HepG2 (cell line): Measurements from ENCODE around the gene WNT2. TPM values are rescaled to one million over a fixed set of nuclear protein-coding genes. Genes with fewer than 3 reads are reported as not detected.

Experiments
- AKNA ChIP-seq: sonication (generic); formaldehyde crosslinking; IDR thresholded peaks from 2 replicates; pipeline ENCODE4 v1.4.0; 2020; ENCODE audit warnings: missing genetic modification reagents, borderline replicate concordance
- NR1H2 ChIP-seq: sonication (generic); formaldehyde crosslinking; IDR thresholded peaks from 2 replicates; pipeline ENCODE4 v1.8.1; 2022; ENCODE audit warnings: low read depth, missing genetic modification reagents, borderline replicate concordance
- SIN3B ChIP-seq: fragments of 150-350 bp; IDR thresholded peaks from 2 replicates; pipeline ENCODE4 v1.6.1; 2014; ENCODE audit warnings: low read length
- ZNF256 ChIP-seq: sonication (generic); formaldehyde crosslinking; conservative IDR thresholded peaks from 2 replicates; pipeline ENCODE4 v1.4.0; 2020; ENCODE audit warnings: missing genetic modification reagents
- polyA plus RNA-seq, 8 experiments: library from polyadenylated mRNA; depleted of rRNA in 3 of 8; stranded (reverse) in 7 of 8; unstranded in 1 of 8; fragments of >200 nt; fragmentation: Illumina TruSeq in 4 of 8; extraction: Trizol in 4 of 8; gene quantifications; 2 replicates each; pipeline versions ENCODE4 v1.2.1 to v1.2.3, GENCODE V29; 2011 to 2016; ENCODE audit warnings: low read depth in 4 of 8, missing spikeins in 1 of 8, mixed read lengths in 1 of 8; ENCODE audit not compliant: insufficient read depth in 1 of 8
- total RNA-seq, 5 experiments: library from RNA; depleted of rRNA; stranded (reverse); fragments of >200 nt; fragmentation: Illumina TruSeq; extraction: Trizol; gene quantifications; 2 replicates each; pipeline ENCODE4 v1.2.3, GENCODE V29; 2016; ENCODE audit warnings: low read depth in 1 of 5
- TF ChIP-seq, protein P1 (sequence below): sonication (generic); formaldehyde crosslinking; IDR thresholded peaks from 2 replicates; pipeline ENCODE4 v1.9.0; 2021; ENCODE audit warnings: mild to moderate bottlenecking, missing genetic modification reagents
- TF ChIP-seq, protein P2 (sequence below): sonication (generic); formaldehyde crosslinking; IDR thresholded peaks from 2 replicates; pipeline ENCODE4 v1.8.1; 2023; ENCODE audit warnings: mild to moderate bottlenecking, missing genetic modification reagents

Gene WNT2
- total and polyA plus RNA-seq, 2 of the 13 experiments (the other 11 are each of a cell fraction or from before 2014, with no cell fraction given), result not detected

- TF ChIP-seq, protein P1, sequence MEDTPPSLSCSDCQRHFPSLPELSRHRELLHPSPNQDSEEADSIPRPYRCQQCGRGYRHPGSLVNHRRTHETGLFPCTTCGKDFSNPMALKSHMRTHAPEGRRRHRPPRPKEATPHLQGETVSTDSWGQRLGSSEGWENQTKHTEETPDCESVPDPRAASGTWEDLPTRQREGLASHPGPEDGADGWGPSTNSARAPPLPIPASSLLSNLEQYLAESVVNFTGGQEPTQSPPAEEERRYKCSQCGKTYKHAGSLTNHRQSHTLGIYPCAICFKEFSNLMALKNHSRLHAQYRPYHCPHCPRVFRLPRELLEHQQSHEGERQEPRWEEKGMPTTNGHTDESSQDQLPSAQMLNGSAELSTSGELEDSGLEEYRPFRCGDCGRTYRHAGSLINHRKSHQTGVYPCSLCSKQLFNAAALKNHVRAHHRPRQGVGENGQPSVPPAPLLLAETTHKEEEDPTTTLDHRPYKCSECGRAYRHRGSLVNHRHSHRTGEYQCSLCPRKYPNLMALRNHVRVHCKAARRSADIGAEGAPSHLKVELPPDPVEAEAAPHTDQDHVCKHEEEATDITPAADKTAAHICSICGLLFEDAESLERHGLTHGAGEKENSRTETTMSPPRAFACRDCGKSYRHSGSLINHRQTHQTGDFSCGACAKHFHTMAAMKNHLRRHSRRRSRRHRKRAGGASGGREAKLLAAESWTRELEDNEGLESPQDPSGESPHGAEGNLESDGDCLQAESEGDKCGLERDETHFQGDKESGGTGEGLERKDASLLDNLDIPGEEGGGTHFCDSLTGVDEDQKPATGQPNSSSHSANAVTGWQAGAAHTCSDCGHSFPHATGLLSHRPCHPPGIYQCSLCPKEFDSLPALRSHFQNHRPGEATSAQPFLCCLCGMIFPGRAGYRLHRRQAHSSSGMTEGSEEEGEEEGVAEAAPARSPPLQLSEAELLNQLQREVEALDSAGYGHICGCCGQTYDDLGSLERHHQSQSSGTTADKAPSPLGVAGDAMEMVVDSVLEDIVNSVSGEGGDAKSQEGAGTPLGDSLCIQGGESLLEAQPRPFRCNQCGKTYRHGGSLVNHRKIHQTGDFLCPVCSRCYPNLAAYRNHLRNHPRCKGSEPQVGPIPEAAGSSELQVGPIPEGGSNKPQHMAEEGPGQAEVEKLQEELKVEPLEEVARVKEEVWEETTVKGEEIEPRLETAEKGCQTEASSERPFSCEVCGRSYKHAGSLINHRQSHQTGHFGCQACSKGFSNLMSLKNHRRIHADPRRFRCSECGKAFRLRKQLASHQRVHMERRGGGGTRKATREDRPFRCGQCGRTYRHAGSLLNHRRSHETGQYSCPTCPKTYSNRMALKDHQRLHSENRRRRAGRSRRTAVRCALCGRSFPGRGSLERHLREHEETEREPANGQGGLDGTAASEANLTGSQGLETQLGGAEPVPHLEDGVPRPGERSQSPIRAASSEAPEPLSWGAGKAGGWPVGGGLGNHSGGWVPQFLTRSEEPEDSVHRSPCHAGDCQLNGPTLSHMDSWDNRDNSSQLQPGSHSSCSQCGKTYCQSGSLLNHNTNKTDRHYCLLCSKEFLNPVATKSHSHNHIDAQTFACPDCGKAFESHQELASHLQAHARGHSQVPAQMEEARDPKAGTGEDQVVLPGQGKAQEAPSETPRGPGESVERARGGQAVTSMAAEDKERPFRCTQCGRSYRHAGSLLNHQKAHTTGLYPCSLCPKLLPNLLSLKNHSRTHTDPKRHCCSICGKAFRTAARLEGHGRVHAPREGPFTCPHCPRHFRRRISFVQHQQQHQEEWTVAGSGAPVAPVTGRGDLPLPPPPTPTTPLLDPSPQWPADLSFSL (CRISPR knock-in tag), result no peak
- no peak for TF ChIP-seq AKNA (CRISPR knock-in tag)
- TF ChIP-seq ZNF256 (CRISPR knock-in tag), result no peak
- TF ChIP-seq, protein P2, sequence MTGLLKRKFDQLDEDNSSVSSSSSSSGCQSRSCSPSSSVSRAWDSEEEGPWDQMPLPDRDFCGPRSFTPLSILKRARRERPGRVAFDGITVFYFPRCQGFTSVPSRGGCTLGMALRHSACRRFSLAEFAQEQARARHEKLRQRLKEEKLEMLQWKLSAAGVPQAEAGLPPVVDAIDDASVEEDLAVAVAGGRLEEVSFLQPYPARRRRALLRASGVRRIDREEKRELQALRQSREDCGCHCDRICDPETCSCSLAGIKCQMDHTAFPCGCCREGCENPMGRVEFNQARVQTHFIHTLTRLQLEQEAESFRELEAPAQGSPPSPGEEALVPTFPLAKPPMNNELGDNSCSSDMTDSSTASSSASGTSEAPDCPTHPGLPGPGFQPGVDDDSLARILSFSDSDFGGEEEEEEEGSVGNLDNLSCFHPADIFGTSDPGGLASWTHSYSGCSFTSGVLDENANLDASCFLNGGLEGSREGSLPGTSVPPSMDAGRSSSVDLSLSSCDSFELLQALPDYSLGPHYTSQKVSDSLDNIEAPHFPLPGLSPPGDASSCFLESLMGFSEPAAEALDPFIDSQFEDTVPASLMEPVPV, result no peak
- TF ChIP-seq NR1H2 (CRISPR knock-in tag), result no peak
- TF ChIP-seq SIN3B, result no peak
Measured at GRCh38 chr7:117272017-117272759, 50.7 kb downstream of the WNT2 start (continued).
